GM10248 (cell line): ENCODE measurements around the gene ACBD4.

ENCODE experiments used
- CTCF ChIA-PET: fragments of 300-600 bp; sonication (Branson Sonifier 250); formaldehyde crosslinking; extraction: SDS; loops from one replicate; lab custom pipeline; 2021; ENCODE audit warnings: antibody characterized with exemption; lab: Yijun Ruan, JAX
- POLR2A ChIA-PET: fragments of 350-650 bp; sonication (Branson Sonifier 250); formaldehyde crosslinking; extraction: SDS; loops from one replicate; lab custom pipeline; 2020; ENCODE audit warnings: antibody characterized with exemption; lab: Yijun Ruan, JAX
- DNase-seq: peaks from one replicate; pipeline ENCODE4 v3.0.0; 2012; ENCODE audit errors: extremely low spot score
- TF ChIP-seq, protein P1 (sequence below): IDR thresholded peaks from 2 replicates; pipeline ENCODE4 v1.5.1; 2012; ENCODE audit warnings: mild to moderate bottlenecking, low read depth; ENCODE audit errors: extremely low read depth, missing control alignments, control extremely low read depth

The ACBD4 gene

DNA sequence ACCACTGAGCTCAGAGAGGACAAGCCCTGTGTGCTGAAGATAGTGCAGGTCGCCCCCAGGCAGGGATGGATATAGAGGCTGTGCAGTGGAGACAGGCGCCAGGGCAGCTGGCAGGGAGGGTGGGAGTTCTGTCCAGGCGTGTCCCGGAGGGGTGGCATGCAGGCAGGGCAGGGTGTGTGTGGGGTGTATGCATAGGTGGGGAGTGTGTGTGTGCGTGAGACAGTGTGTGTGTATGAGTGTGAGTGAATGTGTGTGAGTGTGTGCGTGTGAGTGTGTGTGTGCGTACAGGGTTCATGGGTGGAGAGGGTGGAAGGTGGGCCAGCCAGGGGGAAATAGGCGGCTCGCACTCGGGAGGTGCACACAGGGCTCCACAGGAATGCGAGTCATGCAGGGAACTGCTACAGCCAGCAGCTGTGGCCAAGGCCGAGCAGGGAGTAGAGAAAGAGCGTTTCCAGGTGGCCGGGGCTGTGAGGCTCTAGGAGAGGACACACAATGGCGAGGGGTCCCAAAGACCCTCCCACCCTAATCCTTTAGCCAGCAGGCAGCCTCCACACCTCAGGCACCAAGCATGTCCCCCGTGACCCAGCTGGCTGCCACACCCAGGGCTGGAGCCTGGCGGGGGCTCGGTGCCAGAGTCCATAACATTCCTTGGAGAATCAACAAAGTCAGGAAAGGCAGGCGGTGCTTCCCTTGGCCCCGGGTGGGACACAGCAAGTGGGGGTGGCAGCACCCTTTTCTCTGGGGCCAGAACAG, 7.8 kb upstream of the ACBD4 start:
- TF ChIP-seq, protein P1, sequence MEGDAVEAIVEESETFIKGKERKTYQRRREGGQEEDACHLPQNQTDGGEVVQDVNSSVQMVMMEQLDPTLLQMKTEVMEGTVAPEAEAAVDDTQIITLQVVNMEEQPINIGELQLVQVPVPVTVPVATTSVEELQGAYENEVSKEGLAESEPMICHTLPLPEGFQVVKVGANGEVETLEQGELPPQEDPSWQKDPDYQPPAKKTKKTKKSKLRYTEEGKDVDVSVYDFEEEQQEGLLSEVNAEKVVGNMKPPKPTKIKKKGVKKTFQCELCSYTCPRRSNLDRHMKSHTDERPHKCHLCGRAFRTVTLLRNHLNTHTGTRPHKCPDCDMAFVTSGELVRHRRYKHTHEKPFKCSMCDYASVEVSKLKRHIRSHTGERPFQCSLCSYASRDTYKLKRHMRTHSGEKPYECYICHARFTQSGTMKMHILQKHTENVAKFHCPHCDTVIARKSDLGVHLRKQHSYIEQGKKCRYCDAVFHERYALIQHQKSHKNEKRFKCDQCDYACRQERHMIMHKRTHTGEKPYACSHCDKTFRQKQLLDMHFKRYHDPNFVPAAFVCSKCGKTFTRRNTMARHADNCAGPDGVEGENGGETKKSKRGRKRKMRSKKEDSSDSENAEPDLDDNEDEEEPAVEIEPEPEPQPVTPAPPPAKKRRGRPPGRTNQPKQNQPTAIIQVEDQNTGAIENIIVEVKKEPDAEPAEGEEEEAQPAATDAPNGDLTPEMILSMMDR = no peak
- DNase-seq = no peak
- CTCF ChIA-PET = interaction anchor here (0.7 to 13.5 kb wide), 4 partner anchors 8 to 594 kb away, joined by 3 to 316 read pairs (median 3); partner anchors contain the start of gene ACBD4
- POLR2A ChIA-PET = no interaction called here

- TF ChIP-seq, protein P1 = no peak
- ChIA-PET POLR2A (no interaction called here), CTCF (interaction anchor here (1.2 to 13.5 kb wide), 3 partner anchors 67 to 595 kb away, joined by 3 to 316 read pairs (median 25); no protein-coding TSS in a partner anchor)
- DNase-seq = no peak
These were observed 7.2 kb upstream of the ACBD4 start for GRCh38 chr17:45128331-45128730.

- no peak for DNase-seq
- TF ChIP-seq, protein P1 = no peak
- ChIA-PET CTCF (interaction anchor here (1.2 to 13.5 kb wide), 4 partner anchors 67 to 596 kb away, joined by 3 to 316 read pairs (median 15); no protein-coding TSS in a partner anchor), POLR2A (interaction anchor here (0.6 to 1.1 kb wide), 2 partner anchors 20 to 22 kb away, joined by 3 to 4 read pairs; no protein-coding TSS in a partner anchor)
These were observed 6.5 kb upstream of the ACBD4 start for GRCh38 chr17:45128989-45129388.

DNA sequence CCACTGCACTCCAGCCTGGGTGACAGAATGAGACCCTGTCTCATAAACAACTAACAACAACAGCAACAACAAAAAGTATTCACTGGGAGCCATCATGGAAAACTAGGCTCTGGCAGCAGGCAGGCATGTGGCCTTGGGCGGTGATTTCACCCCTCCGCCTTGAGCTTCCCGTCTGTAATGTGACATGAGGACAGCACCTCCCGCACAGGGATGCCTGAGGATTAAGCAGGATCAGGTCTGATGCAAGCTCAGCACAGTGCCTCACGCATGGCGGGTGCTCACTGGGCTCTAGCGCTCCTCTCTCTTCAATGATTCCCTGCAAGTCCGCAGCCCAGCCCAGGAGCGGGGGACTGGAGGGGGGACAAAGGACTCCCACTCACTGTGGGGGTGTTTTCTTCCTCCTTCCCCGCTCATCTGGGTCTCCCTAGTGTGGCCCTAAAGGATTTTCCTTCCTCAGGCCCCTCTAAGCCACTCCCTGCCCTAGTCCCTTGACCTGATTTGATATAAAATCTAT, 6.0 kb upstream of the ACBD4 start:
- ChIA-PET POLR2A (interaction anchor here (0.6 to 1.1 kb wide), 2 partner anchors 19 to 22 kb away, joined by 3 to 4 read pairs; no protein-coding TSS in a partner anchor), CTCF (interaction anchor here (1.9 to 13.5 kb wide), 4 partner anchors 11 to 350 kb away, joined by 5 to 316 read pairs (median 16); no protein-coding TSS in a partner anchor)
- TF ChIP-seq, protein P1 = no peak
- no peak for DNase-seq

DNA sequence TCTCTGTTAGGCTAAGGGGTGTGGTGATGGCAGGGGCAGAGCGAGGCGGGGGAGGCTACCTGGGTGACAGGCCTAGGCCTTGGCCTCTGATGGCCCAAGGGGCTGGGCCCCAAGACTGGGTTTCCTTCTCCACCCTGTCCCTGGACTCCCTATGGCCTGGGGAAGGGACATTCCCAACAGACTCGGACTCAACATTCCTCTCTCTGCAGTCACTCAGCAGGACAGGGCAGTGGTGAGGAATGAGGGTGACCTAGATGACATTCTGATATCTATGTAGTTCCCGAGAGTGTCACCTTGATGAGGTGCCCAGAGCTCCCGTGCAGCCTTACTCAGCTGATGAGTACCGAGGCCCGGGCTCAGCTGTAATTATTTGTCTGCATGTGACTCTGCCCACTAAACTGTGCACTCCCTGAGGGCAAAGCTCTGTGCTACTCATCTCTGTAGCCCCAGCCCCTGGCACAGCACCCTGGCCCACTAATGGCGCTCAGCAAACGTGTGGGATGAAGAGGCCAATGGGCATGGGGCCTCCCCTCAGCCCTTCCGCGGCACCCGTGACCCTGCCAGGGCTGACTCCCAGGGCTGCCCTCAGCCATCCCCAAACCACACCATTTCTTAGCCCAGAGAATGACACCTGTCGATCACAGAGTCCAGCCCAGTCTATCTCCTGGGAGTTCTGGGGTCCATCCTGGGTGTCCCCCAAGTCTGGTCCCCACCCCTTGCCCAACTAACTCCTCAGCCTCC, 5.4 kb upstream of the ACBD4 start:
- DNase-seq = no peak
- TF ChIP-seq, protein P1 = no peak
- CTCF ChIA-PET = interaction anchor here (0.8 to 13.5 kb wide), 5 partner anchors 11 to 351 kb away, joined by 3 to 316 read pairs (median 6); no protein-coding TSS in a partner anchor
- POLR2A ChIA-PET = interaction anchor here (1.1 kb wide), 1 partner anchor 19 kb away, joined by 4 read pairs; no protein-coding TSS in a partner anchor
